ENCODE measurements around the gene CPLX3. TPM values are rescaled to one million over a fixed set of nuclear protein-coding genes. Genes with fewer than 3 reads are reported as not detected.

Gene CPLX3
- total RNA-seq, 4 donors from 2014 or later, result not detected

- Histone ChIP-seq H3K9me3 (no peaks in the 10 kb centered on the region), H3K4me1 (peaks cover 0 to 22% (median 14%) of the 10 kb centered on the region in 4 donors), H3K27me3 (no peaks in the 10 kb centered on the region), H3K36me3 (peaks cover 0 to 65% (median 14%) of the 10 kb centered on the region in 3 donors), H3K4me3 (no peak overlapping the region), H3K27ac (no peak overlapping the region)
- WGBS, 2 donors, result 85 to 90% methylated on average over 12 to 16 of the region's 18 CpGs
- DNase-seq (ENCODE audit: low spot score in 2 of 2), result no peak
- TF ChIP-seq EP300 (IDR thresholded peaks at IDR 0.05), result no peak
- TF ChIP-seq POLR2A (IDR thresholded peaks at IDR 0.05), result no peak
- no peak for TF ChIP-seq CTCF (IDR thresholded peaks at IDR 0.05)
These were observed 25.0 kb upstream of the CPLX3 start for GRCh38 chr15:74801311-74801997.

GRCh38 chr15:74802290-74802689 is 24.1 kb upstream of the CPLX3 start:
- Histone ChIP-seq H3K9me3 (no peaks in the 10 kb centered on the region), H3K27me3 (no peaks in the 10 kb centered on the region), H3K4me1 (peaks cover 0 to 23% (median 14%) of the 10 kb centered on the region in 4 donors), H3K4me3 (no peak overlapping the region), H3K36me3 (peaks cover 0 to 65% (median 14%) of the 10 kb centered on the region in 3 donors), H3K27ac (no peak overlapping the region)
- no peak for DNase-seq (ENCODE audit: low spot score in 2 of 2)
- TF ChIP-seq POLR2A (IDR thresholded peaks at IDR 0.05), result no peak
- no peak for TF ChIP-seq EP300 (IDR thresholded peaks at IDR 0.05)
- 83 to 88% methylated on average over 4 to 20 of the region's 20 CpGs for WGBS, 2 donors

GRCh38 chr15:74802862-74803447 is 23.5 kb upstream of the CPLX3 start:
- H3K9me3 ChIP-seq, result no peaks in the 10 kb centered on the region
- H3K36me3 ChIP-seq, result peaks cover 0 to 65% (median 14%) of the 10 kb centered on the region in 3 donors
- peaks cover 0 to 28% (median 12%) of the 10 kb centered on the region in 4 donors for H3K4me1 ChIP-seq
- DNase-seq (ENCODE audit: low spot score in 2 of 2), result no peak
- WGBS, 2 donors, result 88 to 92% methylated on average over 18 to 31 of the region's 31 CpGs
- H3K4me3 ChIP-seq, result no peak overlapping the region
- TF ChIP-seq CTCF (IDR thresholded peaks at IDR 0.05), result no peak
- TF ChIP-seq POLR2A (IDR thresholded peaks at IDR 0.05), result no peak
- no peak for TF ChIP-seq EP300 (IDR thresholded peaks at IDR 0.05)
- H3K27ac ChIP-seq, result no peak overlapping the region
- H3K27me3 ChIP-seq, result no peaks in the 10 kb centered on the region

GRCh38 chr15:74804935-74805334 is 21.5 kb upstream of the CPLX3 start:
- H3K4me1 ChIP-seq, result peaks cover 0 to 18% (median 2%) of the 10 kb centered on the region in 4 donors
- no peak for DNase-seq (ENCODE audit: low spot score in 2 of 2)
- TF ChIP-seq POLR2A (IDR thresholded peaks at IDR 0.05), result no peak
- TF ChIP-seq EP300 (IDR thresholded peaks at IDR 0.05), result no peak
- TF ChIP-seq CTCF (IDR thresholded peaks at IDR 0.05), result no peak
- no peaks in the 10 kb centered on the region for H3K9me3 ChIP-seq
- WGBS, 2 donors, result 68 to 72% methylated on average over 6 of the region's 6 CpGs
- H3K4me3 ChIP-seq, result no peak overlapping the region
- no peak overlapping the region for H3K27ac ChIP-seq
- peaks cover 0 to 47% (median 9%) of the 10 kb centered on the region in 3 donors for H3K36me3 ChIP-seq
- no peaks in the 10 kb centered on the region for H3K27me3 ChIP-seq

- TF ChIP-seq POLR2A (IDR thresholded peaks at IDR 0.05) (no peak), EP300 (IDR thresholded peaks at IDR 0.05) (no peak), CTCF (IDR thresholded peaks at IDR 0.05) (no peak)
- Histone ChIP-seq H3K27me3 (no peaks in the 10 kb centered on the region), H3K27ac (no peak overlapping the region), H3K9me3 (no peaks in the 10 kb centered on the region), H3K4me3 (no peak overlapping the region), H3K36me3 (peaks cover 0 to 26% (median 9%) of the 10 kb centered on the region in 3 donors), H3K4me1 (peaks cover 0 to 10% (median 0%) of the 10 kb centered on the region in 4 donors)
- 34 to 46% methylated on average over 5 of the region's 5 CpGs for WGBS, 2 donors
- no peak for DNase-seq (ENCODE audit: low spot score in 2 of 2)
These were observed 19.1 kb upstream of the CPLX3 start for GRCh38 chr15:74807282-74807681.
